ENCODE results near the gene DENND2A. TPM values are rescaled to one million over a fixed set of nuclear protein-coding genes. Genes with fewer than 3 reads are reported as not detected.

DENND2A gene
- total and polyA plus RNA-seq, 4 donors, result 1.2 to 7.4 (median 2.3) TPM

GRCh38 chr7:140494867-140495266, 145.7 kb downstream of the DENND2A start:
- Histone ChIP-seq H3K4me1 (ENCODE audit: control insufficient read depth in 4 of 4, insufficient read depth in 4 of 4, low read length in 3 of 4) (no peaks in the 10 kb centered on the region), H3K36me3 (ENCODE audit: control insufficient read depth in 4 of 4, insufficient read depth in 3 of 4, low read depth in 1 of 4, low read length in 3 of 4) (no peaks in the 10 kb centered on the region), H3K4me3 (ENCODE audit: low read depth in 1 of 3, low read length in 3 of 3) (no peak overlapping the region), H3K9me3 (ENCODE audit: control insufficient read depth in 4 of 4, low read length in 3 of 4) (no peaks in the 10 kb centered on the region), H3K9ac (ENCODE audit: low read depth in 1 of 2, low read length in 2 of 2) (no peak overlapping the region), H3K27ac (ENCODE audit: low read depth in 1 of 2, low read length in 2 of 2) (no peak overlapping the region), H3K27me3 (ENCODE audit: control insufficient read depth in 4 of 4, insufficient read depth in 4 of 4, low read length in 3 of 4) (no peaks in the 10 kb centered on the region)
- 85% methylated on average over 9 of the region's 9 CpGs for WGBS
- TF ChIP-seq HNF4A (conservative IDR thresholded peaks at IDR 0.05) (no peak), ZBTB33 (IDR thresholded peaks at IDR 0.05) (no peak), NR2F2 (IDR thresholded peaks at IDR 0.05) (peak; percentile 37)
- no peak for DNase-seq (ENCODE audit: low spot score)

GRCh38 chr7:140489026-140489359, 151.6 kb downstream of the DENND2A start:
- no peak overlapping the region for H3K27ac ChIP-seq (ENCODE audit: low read depth in 1 of 2, low read length in 2 of 2)

More at GRCh38 chr7:140489026-140489359, 151.6 kb downstream of the DENND2A start:
- Histone ChIP-seq H3K9ac (ENCODE audit: low read depth in 1 of 2, low read length in 2 of 2) (no peak overlapping the region), H3K9me3 (ENCODE audit: control insufficient read depth in 4 of 4, low read length in 3 of 4) (no peaks in the 10 kb centered on the region), H3K4me3 (ENCODE audit: low read depth in 1 of 3, low read length in 3 of 3) (no peak overlapping the region), H3K27me3 (ENCODE audit: control insufficient read depth in 4 of 4, insufficient read depth in 4 of 4, low read length in 3 of 4) (no peaks in the 10 kb centered on the region), H3K36me3 (ENCODE audit: control insufficient read depth in 4 of 4, insufficient read depth in 3 of 4, low read depth in 1 of 4, low read length in 3 of 4) (no peaks in the 10 kb centered on the region), H3K4me1 (ENCODE audit: control insufficient read depth in 4 of 4, insufficient read depth in 4 of 4, low read length in 3 of 4) (no peaks in the 10 kb centered on the region)
- TF ChIP-seq ZBTB33 (IDR thresholded peaks at IDR 0.05) (no peak), FOXA1 (IDR thresholded peaks at IDR 0.05) (no peak), EGR1 (IDR thresholded peaks at IDR 0.05; ENCODE audit: low read depth in 2 of 2) (no peak), GABPA (IDR thresholded peaks at IDR 0.05 in 1 of 2, conservative IDR thresholded peaks at IDR 0.05 in 1 of 2) (no peak), RAD21 (IDR thresholded peaks at IDR 0.05) (no peak), CTCF (IDR thresholded peaks at IDR 0.05; ENCODE audit: low read depth, low read length, missing input control) (no peak), NR2F2 (IDR thresholded peaks at IDR 0.05) (no peak), REST (IDR thresholded peaks at IDR 0.05) (no peak), HNF4A (conservative IDR thresholded peaks at IDR 0.05) (no peak), YY1 (IDR thresholded peaks at IDR 0.05) (no peak), TAF1 (conservative IDR thresholded peaks at IDR 0.05) (no peak), HNF4G (IDR thresholded peaks at IDR 0.05) (no peak), SP1 (IDR thresholded peaks at IDR 0.05) (no peak), MAX (IDR thresholded peaks at IDR 0.05) (no peak), RXRA (IDR thresholded peaks at IDR 0.05) (no peak), JUND (IDR thresholded peaks at IDR 0.05) (no peak), FOXA2 (IDR thresholded peaks at IDR 0.05) (no peak), ATF3 (IDR thresholded peaks at IDR 0.05) (no peak)
- WGBS, result 73% methylated on average over 2 of the region's 2 CpGs
- no peak for DNase-seq (ENCODE audit: low spot score)

Data from liver (tissue), 9 donors.